ENCODE measurements around the gene OTOF.
A peak's percentile ranks its signal among the peaks of the same experiment; 100 is the strongest.
"Not testable (repeated sequence)": the region's sequence is repeated elsewhere in the genome, so short reads cannot be mapped to it uniquely, and the experiment has no call there.

The OTOF gene

DNA sequence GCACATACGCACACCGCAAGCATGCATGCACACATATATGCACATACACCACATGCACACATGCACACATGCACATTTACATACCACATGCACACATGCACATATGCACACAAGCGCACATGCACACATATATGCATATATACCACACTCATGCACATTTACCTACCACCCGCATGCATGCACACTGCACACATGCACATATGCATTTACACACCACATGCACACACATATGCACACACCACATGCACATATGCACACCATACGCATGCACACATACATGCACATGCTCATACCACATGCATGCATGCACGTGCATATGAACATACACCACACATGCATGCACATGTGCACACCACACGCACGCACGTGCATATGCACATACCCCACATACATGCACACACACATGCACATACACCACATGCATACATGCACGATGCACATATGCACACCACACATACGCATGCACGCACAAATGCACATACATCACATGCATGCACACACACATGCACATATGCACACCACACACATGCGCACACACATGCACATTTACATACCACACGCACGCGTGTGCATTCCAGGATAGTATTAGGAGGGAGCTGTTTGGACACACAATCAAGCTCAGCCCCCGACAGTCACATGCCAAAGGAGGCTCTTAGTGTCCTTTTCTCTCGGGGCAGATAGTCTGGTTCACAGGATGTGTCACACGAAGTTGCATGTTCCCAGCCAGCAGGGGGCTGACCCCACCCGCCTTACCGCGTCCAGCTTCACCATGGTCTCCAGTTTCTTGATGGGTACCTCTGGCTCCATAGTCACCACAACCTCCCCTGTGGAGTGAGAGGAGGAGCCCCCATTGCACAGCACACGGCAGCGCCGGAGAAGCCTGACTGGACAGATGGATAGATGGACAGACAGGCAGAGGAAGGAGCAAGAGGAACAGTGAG is 5.9 kb downstream of the OTOF start:
- ChIA-PET CTCF (interaction anchor here (0.6 kb wide), 1 partner anchor 33 kb away, joined by 4 read pairs; no protein-coding TSS in a partner anchor), POLR2A (no interaction called here)
- TF ChIP-seq ZNF384 (IDR thresholded peaks at IDR 0.05) (no peak), TARDBP (IDR thresholded peaks at IDR 0.05) (no peak), FOXA1 (IDR thresholded peaks at IDR 0.05) (no peak), ARNT (IDR thresholded peaks at IDR 0.05) (no peak), SUZ12 (IDR thresholded peaks at IDR 0.05) (no peak), LEF1 (IDR thresholded peaks at IDR 0.05; ENCODE audit: borderline replicate concordance) (no peak), CTBP1 (IDR thresholded peaks at IDR 0.05; ENCODE audit: borderline replicate concordance) (no peak), SP1 (IDR thresholded peaks at IDR 0.05) (no peak), HDGF (IDR thresholded peaks at IDR 0.05; ENCODE audit: borderline replicate concordance) (no peak), FOXM1 (IDR thresholded peaks at IDR 0.05; ENCODE audit: borderline replicate concordance) (no peak), BHLHE40 (IDR thresholded peaks at IDR 0.05; ENCODE audit: borderline replicate concordance) (no peak), L3MBTL2 (conservative IDR thresholded peaks at IDR 0.05) (no peak), FOXK2 (IDR thresholded peaks at IDR 0.05) (no peak), ELF4 (IDR thresholded peaks at IDR 0.05) (no peak), NFRKB (IDR thresholded peaks at IDR 0.05) (no peak)
- TF ChIP-seq, protein P1, sequence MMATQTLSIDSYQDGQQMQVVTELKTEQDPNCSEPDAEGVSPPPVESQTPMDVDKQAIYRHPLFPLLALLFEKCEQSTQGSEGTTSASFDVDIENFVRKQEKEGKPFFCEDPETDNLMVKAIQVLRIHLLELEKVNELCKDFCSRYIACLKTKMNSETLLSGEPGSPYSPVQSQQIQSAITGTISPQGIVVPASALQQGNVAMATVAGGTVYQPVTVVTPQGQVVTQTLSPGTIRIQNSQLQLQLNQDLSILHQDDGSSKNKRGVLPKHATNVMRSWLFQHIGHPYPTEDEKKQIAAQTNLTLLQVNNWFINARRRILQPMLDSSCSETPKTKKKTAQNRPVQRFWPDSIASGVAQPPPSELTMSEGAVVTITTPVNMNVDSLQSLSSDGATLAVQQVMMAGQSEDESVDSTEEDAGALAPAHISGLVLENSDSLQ (IDR thresholded peaks at IDR 0.05): no peak
- DNase-seq (ENCODE audit: extremely low spot score): peak; percentile 18

DNA sequence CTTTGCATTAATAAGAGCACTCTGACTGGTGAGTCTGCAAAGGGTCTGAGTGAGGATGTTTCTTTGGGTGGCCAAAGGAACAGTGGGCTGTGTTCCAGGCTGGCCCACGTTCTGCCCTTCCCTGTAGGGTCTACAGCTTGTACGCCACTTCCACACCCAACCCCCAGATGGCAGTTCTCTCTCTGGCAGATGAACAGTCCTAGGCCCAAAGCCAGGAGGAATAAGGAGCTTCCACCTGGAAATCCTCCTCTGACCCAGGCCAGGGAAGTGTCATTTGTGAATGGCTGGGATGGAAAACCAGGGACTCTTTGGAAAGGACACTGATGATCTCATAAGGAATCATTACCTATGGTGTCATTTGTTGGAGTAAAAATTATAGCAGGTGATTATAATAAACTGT is 6.6 kb downstream of the OTOF start:
- ChIA-PET CTCF (no interaction called here), POLR2A (no interaction called here)
- no peak for TF ChIP-seq ELF4 (IDR thresholded peaks at IDR 0.05)
- DNase-seq (ENCODE audit: extremely low spot score): no peak

DNA sequence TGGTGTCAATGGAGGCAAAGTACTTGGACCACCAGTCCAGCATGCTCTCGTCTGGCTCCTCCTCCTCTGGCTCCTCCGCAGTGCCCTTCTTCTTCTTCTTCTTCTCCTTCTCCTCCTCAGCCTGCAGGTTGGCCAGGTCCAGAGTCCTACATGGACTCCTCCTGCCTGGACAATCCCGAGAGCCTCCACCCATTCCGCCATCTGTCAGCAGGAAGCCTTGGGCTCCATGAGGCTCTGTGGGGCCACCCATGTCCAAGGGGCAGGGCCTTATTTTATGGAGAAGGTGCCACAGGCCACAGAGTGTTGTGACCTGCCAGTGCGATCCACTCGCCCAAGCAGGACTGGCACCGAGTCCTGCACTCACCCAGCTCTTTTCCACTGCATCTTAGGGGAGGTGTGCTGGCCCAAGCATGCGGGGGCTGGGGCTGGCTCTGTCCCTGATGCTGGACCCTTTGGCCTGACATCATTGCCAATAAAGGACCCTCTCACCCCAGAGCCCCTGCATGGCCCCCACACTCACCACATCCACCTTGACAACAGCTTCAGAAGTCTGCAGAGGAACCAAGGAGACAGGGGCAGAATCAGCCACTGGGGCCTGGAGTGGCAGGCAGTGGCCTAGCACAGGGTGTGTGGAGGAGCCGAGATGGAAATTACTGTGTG is 7.2 kb downstream of the OTOF start:
- no peak for TF ChIP-seq FOXK2 (IDR thresholded peaks at IDR 0.05)
- no peak for TF ChIP-seq BHLHE40 (IDR thresholded peaks at IDR 0.05; ENCODE audit: borderline replicate concordance)
- TF ChIP-seq TARDBP (IDR thresholded peaks at IDR 0.05): no peak
- no peak for TF ChIP-seq NFRKB (IDR thresholded peaks at IDR 0.05)
- no peak for TF ChIP-seq HDGF (IDR thresholded peaks at IDR 0.05; ENCODE audit: borderline replicate concordance)
- TF ChIP-seq ARNT (IDR thresholded peaks at IDR 0.05): no peak
- no peak for TF ChIP-seq ELF4 (IDR thresholded peaks at IDR 0.05)
- no peak for TF ChIP-seq SUZ12 (IDR thresholded peaks at IDR 0.05)
- TF ChIP-seq ZNF384 (IDR thresholded peaks at IDR 0.05): no peak
- TF ChIP-seq FOXA1 (IDR thresholded peaks at IDR 0.05): no peak
- CTCF ChIA-PET: interaction anchor here (0.7 kb wide), 1 partner anchor 282 kb away, joined by 3 read pairs; no protein-coding TSS in a partner anchor
- no peak for DNase-seq (ENCODE audit: extremely low spot score)
- POLR2A ChIA-PET: no interaction called here

DNA sequence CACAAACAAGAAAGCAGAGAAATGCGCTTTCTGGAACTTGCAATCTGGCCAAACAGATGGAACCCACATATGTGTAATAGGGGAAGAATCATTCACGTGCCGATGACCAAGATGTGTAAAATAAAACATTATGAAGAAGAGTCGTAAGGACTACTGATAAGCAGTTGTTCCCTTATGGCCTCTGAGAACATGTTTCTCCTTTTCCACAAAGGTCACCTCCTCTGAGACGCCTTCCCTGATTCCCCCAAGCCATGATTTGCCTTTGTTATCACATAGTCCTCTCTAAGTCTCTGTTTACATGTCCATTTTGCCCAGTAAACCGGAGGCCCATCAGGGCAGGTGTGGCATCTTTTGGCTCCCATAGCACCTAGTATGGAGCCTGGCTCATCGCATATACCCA is 8.0 kb downstream of the OTOF start:
- no peak for TF ChIP-seq CTBP1 (IDR thresholded peaks at IDR 0.05; ENCODE audit: borderline replicate concordance)
- POLR2A ChIA-PET: no interaction called here
- no peak for DNase-seq (ENCODE audit: extremely low spot score)
- CTCF ChIA-PET: interaction anchor here (0.7 kb wide), 1 partner anchor 281 kb away, joined by 3 read pairs; no protein-coding TSS in a partner anchor

DNA sequence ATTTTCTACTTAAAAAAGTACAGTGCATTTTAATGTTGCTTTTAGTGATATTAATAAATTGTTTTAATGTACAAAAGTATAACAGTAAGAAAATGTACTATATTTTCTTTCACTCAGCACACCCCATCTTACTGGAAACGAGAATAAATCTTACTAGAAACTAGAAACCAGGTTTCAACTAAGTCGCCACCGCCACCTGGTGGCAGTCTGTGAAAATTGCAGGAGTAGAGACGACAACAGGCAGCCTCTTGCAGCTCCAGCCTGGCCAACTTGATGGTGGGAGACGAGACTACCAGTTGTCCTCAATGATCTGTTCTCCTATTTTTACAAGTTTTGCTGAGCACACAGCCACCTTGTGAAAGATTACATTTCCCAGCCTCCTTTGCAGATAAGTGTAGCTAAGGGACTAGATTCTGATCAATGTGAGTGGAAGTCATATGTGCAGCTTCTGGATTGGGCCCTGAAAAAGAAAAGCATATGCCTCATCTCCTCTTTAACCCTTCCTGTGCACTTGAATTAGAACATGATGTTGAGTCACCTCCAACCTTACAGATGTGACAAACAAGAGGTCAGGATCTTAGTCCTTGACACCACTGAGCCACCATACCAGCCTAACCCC is 8.7 kb downstream of the OTOF start:
- CTCF ChIA-PET: interaction anchor here (0.6 to 0.7 kb wide), 2 partner anchors 280 to 325 kb away, joined by 3 read pairs; no protein-coding TSS in a partner anchor
- POLR2A ChIA-PET: no interaction called here
- DNase-seq (ENCODE audit: extremely low spot score): peak; percentile 73
- no peak for TF ChIP-seq NFRKB (IDR thresholded peaks at IDR 0.05)
- TF ChIP-seq, protein P1 (IDR thresholded peaks at IDR 0.05): 0 out of 2 replicates have a peak, but pooled peaks have one; percentile 4

DNA sequence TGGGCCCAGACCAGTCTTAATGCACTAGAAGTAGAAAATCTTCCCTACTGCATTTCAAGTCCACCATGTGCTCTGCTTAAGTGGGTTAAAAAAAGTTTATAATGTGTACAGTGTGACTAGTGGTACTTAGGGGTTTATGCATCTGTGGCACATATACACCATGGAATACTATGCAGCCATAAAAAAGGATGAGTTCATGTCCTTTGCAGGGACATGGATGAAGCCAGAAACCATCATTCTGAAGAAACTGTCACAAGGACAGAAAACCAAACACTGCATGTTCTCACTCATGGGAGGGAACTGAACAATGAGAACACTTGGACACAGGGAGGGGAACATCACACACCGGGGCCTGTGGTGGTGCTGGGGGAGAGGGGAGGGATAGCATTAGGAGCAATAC is 9.4 kb downstream of the OTOF start:
- POLR2A ChIA-PET; DNase-seq (ENCODE audit: extremely low spot score); CTCF ChIA-PET: not testable (repeated sequence)

DNA sequence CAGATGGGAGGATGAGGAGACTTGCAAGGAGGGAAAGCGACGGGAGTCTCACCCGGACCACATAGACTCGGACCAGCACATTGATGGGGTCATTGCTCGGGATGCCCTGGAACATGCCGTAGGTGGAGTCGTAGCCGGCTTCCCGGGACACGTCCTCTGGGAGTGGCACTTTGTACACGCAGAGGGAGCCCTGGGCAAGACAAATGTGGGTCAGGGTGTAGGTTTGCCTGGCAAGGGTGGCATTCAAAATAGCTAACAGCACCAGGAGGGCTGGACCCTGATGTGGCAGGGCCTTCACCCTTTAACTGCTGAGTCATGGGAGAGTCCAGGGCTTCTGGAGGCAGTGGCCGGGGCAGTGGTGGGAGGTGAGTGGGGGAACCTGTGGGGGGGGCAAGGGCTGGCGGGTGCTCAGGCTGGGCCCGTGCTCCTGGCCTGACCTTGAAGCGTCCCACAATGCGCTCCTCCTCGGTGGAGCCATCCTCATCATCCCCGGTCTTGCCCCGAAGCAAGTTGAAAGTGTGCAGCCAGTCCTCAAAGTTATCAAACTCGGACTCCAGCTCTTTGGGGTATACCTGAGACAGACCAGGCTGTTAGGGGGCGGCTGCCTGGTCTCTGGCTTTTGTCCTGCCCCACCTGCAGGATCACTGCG is 11.1 kb downstream of the OTOF start:
- ChIA-PET POLR2A (no interaction called here), CTCF (no interaction called here)
- DNase-seq (ENCODE audit: extremely low spot score): no peak
- no peak for TF ChIP-seq FOXA1 (IDR thresholded peaks at IDR 0.05)
- TF ChIP-seq BHLHE40 (IDR thresholded peaks at IDR 0.05; ENCODE audit: borderline replicate concordance): no peak
- no peak for TF ChIP-seq FOXM1 (IDR thresholded peaks at IDR 0.05; ENCODE audit: borderline replicate concordance)
- TF ChIP-seq TARDBP (IDR thresholded peaks at IDR 0.05): no peak
- TF ChIP-seq ZNF384 (IDR thresholded peaks at IDR 0.05): no peak
- TF ChIP-seq, protein P1 (IDR thresholded peaks at IDR 0.05): no peak
- no peak for TF ChIP-seq NFRKB (IDR thresholded peaks at IDR 0.05)
- no peak for TF ChIP-seq ELF4 (IDR thresholded peaks at IDR 0.05)
- TF ChIP-seq CTBP1 (IDR thresholded peaks at IDR 0.05; ENCODE audit: borderline replicate concordance): no peak
- TF ChIP-seq HDGF (IDR thresholded peaks at IDR 0.05; ENCODE audit: borderline replicate concordance): no peak
- TF ChIP-seq SP1 (IDR thresholded peaks at IDR 0.05): no peak
- no peak for TF ChIP-seq LEF1 (IDR thresholded peaks at IDR 0.05; ENCODE audit: borderline replicate concordance)
- TF ChIP-seq FOXK2 (IDR thresholded peaks at IDR 0.05): no peak
- no peak for TF ChIP-seq ARNT (IDR thresholded peaks at IDR 0.05)
- TF ChIP-seq SUZ12 (IDR thresholded peaks at IDR 0.05): no peak
- TF ChIP-seq L3MBTL2 (conservative IDR thresholded peaks at IDR 0.05): no peak
